ENCODE measurements around the gene SLC4A8.

The SLC4A8 gene

GRCh38 chr12:51528852-51529650 lies 104.4 kb downstream of the SLC4A8 start:
- no peak for DNase-seq

DNA sequence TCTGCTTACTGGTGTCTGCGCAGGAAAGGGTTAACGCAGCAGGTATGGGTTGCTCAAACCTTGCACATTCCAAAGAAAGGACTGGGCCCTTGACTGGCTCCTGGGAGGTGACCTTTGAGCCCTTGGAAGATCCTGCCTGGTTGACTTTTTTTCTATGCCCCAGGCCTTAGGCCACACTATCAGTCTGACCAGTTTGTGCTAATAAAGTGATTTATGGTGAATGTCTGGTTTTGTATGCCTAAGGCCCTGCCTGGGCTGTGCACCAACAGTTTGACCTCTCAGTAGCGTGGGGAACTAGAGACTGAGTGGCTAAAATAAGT lies 105.0 kb downstream of the SLC4A8 start:
- no peak for DNase-seq

DNA sequence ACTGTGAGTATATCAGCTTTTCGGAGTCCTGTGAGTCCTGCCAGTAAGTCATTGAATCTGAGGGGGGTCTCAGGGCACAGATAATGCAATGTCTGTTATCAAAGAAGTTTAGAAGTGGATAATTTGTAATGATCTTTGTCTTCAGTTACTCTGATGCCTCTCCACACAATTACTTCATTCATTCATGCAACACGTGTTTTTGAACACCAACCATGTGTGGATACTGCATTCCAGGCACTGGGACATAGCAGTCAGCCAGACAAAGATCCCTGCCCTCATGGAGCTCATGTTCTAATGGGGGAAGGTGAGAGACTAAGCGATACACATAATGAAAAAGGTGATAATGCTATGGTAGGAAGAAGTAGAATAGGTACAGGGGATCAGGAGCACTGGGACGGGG lies 105.6 kb downstream of the SLC4A8 start:
- no peak for DNase-seq

GRCh38 chr12:51531284-51531977 lies 106.8 kb downstream of the SLC4A8 start:
- no peak for DNase-seq

DNA sequence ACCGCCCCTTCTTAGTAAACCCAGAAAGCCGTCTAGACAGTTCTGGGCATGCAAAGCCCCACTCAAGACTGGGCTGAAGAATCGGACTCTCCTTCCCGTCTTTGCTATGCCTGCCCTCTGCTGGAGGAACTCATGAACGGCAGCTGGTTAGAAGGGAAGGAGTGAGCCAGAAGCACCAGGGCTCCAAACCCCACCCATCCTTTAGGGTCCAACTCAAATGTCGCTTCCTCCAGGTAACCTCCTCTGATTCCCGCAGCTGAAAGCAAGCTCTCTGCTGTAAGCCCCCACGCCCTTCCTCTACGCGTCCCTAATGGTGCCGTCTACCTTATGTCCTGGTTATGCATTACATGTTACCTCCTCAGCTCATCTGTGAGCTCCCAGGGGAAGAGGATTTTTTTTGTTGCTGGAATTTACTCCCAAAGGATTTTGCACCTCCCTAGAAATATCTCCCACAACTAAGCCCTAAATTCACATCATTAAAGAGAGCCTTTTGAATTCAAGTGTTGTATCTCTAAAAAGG lies 107.4 kb downstream of the SLC4A8 start:
- peak; percentile 75 for DNase-seq

- DNase-seq = no peak
Measured at GRCh38 chr12:51533799-51534198, 109.2 kb downstream of the SLC4A8 start.

DNA sequence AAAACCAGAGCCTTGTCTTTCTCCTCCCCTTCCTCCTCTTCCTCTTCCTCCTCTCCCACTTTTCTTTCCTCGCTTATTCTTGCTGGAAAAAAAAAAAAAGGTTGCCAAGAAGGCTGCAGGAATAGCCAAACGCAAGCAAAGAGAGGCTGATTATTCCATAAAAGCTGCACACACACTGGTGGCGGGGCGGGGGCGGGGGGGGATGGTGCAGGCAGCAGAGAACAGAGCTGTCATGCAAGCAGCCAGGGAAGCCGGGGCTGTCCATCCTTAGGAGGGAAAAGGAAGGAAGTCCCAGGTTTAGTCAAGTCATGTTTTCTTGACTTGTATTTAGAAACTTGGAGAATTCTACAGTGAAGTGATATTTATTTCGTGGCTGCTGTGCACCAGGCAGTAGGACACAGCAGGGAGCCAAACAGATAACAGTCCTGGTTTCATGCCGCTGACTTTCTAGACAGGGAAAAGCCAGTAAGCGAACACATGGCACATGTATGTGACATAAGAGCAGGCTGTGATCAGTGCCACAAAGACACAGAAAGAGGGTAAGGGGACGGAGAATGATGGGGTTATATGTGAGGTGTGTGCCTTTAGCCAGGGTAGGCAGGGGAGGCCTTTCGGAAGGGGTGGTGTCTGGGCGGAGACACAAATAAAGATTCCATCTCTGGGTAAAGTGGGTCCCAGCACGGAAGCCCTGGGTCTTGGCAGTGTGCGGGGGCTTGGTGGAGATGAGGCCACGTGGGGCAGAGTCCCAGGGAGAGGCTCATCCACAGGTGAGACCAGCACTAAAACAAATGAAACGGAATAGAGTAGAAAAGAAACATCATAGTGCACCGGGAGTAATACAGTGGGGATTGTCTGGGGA lies 109.8 kb downstream of the SLC4A8 start:
- no peak for DNase-seq

- no peak for DNase-seq
Measured at GRCh38 chr12:51536159-51536558, 111.5 kb downstream of the SLC4A8 start.

DNA sequence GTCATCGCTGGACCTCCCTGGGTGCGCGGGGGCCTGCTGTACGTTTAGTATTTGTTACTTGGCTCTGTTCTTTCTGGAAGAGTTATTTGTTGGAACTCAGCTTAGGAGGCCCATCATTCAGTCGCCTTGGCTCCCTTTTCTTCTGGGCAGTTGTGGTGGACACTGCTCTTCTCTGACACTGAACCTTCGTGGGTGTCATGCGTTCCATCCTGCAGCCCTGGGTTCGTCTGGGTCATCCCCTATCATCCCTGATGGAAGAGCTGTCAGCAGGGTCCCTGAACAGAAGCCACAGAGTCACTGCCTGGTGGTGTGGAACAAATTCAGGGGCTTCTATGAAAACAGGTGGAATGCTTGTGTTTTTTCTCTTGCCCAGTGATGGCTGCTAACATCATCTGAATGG lies 113.5 kb downstream of the SLC4A8 start:
- no peak for DNase-seq

- DNase-seq = no peak
Measured at GRCh38 chr12:51538599-51538998, 114.0 kb downstream of the SLC4A8 start.

GRCh38 chr12:51540996-51541395 lies 116.4 kb downstream of the SLC4A8 start:
- no peak for DNase-seq

GRCh38 chr12:51546097-51546496 lies 121.5 kb downstream of the SLC4A8 start:
- no peak for DNase-seq

- DNase-seq = no peak
Measured at GRCh38 chr12:51547606-51548005, 123.0 kb downstream of the SLC4A8 start.

- peak; percentile 23 for DNase-seq
Measured at GRCh38 chr12:51548241-51548640, 123.6 kb downstream of the SLC4A8 start.

DNA sequence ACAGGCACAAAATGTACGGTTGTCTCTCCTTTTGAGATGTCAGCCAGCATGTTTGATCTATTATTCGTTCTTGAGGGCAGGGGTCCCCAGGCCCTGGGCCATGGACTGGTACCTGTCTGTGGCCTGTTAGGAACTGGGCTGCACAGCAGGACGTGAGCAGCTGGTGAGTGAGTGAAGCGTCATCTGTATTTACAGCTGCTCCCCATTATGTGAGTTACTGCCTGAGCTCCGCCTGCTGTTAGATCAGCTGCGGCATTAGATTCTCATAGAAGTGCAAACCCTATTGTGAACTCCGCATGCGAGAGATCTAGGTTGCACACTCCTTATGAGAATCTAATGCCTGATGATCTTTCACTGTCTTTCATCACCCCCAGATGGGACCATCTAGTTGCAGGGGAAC lies 125.0 kb downstream of the SLC4A8 start:
- peak; percentile 68 for DNase-seq
